ENCODE measurements around the gene ABTB1.
"Not testable (repeated sequence)": the region's sequence is repeated elsewhere in the genome, so short reads cannot be mapped to it uniquely, and the experiment has no call there.

The ABTB1 gene

DNA sequence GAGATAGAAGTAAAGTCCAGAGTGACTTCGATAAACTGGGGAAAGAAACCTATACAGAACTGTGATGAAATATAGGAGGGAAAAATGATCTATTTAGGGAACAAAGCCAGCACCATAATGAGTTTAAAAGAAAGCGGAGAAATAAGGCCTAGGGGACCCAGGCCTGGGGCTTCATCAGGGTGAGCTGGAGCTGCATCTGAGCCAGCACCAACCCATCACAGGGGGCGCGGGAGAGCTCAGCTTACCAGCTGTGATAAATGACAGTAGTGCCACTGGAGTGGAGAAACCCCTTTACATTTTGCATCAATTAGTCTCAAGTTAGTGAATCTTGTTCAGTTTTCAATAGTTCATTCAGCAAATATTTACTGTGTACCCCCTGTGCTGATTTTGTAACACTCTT, 22.5 kb upstream of the ABTB1 start:
- no peak for DNase-seq

DNA sequence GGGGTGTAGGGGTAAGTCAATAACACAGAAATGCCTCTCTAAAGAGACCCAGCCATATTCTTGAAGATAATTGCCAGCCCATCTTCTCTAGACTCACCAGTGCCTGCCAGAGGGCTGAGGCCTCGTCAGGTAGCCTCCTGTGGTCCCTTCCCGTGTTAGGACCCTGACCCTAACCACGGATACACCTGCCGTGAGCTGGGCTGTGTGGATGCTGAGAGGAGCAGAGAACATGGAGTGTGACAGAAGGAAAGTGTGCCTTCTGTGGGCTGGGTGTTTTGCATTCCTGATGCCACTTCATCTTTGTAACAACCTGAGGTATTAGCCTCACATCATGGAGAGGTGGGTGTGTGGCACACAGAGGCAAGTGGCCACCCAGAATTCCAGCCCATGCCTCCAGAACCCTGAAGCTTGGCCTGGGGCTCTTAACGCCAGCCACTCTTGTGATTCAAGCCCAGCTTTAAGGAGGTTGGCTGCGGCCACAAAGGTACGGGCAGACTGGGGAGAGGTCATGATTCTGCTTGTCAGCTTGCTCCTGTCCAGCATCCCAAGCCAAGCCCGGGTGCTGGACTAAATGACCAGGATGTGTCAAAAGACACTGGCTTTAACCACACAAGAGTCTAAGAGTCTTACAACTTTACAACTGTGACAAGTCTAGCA, 21.1 kb upstream of the ABTB1 start:
- DNase-seq: no peak

DNA sequence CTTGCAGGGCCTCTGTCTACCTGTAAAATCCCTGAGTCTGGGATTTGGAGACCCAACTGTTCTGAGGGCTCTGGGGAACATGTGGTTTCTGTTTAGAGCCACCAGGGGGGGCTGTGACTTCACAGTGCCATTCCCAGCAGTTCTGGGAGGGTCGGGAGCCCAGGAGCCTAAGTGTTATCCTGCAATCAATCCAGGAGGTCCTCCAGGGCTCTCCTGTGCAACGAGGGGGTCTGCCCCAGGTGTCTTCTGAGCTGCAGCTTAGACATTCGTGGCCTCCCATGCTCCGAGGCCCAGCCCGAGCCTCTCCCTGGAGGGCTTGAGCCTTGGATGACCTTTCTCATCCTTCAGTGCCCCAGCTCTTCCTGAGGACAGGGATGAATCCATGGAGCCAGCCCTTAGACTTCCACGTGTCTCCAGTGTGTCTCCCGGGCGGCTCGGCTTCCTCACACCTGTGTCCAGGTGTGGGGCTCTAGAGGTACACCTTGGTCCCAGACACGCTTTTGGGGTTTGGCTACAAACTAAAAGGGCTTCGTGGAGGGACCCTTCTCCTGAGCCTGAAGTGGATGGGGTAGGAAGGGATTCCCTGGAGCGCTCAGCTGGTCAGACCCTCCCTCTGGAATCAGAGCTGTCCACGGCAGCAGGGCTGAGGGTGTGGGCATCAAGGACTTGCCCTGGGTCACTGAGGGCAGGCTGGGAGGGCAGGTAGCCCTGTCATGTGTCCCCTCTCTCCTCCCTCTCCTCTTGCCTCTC, 20.3 kb upstream of the ABTB1 start:
- DNase-seq: peak; percentile 37

DNA sequence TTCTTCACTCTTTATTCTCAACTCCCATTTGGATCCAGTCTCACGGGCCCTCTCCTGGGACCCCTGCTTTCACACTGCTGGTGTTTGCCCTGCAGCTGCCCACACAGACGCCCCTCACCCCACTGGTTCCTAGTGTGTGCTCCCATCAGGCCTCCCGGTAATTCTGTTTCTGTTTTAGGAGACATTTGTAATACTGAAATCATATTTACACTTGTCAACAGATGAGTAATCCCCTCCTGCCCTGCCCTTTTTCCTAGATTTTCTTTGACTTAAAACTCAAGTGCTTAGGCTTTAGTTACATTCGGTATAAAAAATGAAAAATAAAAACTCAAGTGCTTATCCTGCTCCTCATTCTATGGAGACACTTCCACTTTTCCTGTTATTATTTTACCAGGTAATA, 18.4 kb upstream of the ABTB1 start:
- DNase-seq: no peak

DNA sequence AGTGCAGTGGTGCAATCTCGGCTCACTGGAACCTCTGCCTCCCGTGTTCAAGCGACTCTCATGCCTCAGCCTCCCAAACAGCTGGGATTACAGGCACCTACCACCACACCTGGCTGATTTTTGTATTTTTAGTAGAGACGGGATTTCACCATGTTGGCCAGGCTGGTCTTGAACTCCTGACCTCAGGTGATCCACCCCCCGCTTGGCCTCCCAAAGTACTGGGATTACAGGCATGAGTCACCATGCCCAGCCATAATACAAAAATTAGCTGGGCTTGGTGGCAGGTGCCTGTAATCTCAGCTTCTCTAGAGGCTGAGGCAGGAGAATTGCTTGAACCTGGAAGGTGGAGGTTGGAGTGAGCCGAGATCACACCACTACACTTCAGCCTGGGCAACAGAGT, 17.8 kb upstream of the ABTB1 start:
- not testable (repeated sequence) for DNase-seq

DNA sequence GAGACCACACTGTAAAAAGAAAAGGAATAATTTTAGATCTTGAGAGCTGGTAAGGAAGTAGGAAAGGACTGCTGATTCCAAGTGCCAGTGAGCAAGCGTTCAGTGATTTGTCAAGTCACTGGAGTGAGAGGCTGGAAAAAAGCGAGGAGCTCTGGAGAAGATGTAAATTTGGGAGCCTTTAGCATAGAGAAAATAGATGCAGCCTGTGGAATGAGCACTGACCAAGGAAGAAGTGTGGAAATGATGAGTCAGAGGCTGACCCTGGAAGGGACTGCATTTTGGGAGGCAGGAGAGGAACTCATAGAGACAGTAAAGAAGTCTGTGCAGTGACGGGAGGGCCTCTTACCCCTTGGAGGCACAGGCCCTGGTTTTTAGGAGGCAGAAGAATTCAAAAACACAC, 17.1 kb upstream of the ABTB1 start:
- DNase-seq: no peak

DNA sequence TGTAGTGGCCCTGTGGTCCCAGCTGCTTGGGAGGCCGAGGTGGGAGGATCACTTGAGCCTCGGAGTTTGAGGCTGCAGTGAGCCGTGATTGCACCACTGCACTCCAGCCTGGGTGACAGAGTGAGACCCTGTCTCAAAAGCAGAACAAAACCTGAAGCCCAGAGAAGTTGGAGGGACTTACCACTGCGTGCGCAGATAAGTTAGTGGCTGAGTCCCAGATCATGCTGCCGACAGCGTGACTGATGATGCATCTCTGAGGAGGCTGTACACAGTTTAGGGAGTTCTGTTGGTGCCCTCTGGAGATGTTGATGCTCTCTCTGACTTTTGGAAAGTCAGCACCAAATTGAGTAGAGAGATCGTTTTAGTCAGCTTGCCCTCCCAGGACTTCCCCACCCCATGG, 15.8 kb upstream of the ABTB1 start:
- no peak for DNase-seq

DNA sequence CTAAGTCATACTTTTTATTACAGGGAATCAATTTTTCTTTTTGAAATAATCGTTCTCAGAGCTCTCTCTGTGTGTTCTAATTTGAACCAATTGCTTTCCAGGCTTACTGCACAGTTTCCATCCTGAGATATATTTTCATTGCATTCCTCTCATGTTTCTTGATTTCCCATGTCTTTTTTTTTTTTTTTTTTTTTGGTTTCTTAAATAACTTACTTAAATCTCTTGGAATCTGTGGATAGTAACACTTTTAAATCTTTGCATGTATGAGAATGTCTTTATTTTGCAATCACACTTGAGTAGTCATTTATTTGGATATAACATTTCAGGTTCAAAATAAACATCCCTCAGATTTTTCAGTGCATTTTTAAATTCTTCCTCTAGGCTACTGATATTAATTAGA, 14.5 kb upstream of the ABTB1 start:
- no peak for DNase-seq

DNA sequence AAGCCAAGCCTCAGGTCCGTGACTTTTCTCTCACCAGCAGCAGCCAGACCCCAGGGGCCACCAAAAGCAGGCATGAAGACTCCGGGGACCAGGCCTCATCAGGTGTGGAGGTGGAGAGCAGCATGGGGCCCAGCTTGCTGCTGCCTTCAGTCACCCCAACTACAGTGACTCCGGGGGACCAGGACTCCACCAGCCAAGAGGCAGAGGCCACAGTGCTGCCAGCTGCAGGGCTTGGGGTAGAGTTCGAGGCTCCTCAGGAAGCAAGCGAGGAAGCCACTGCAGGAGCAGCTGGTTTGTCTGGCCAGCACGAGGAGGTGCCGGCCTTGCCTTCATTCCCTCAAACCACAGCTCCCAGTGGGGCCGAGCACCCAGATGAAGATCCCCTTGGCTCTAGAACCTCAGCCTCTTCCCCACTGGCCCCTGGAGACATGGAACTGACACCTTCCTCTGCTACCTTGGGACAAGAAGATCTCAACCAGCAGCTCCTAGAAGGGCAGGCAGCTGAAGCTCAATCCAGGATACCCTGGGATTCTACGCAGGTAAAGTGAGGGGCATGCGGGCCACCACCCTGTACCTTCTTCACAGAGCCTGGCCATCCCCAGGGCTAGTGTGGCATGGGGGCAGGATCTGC, 12.0 kb upstream of the ABTB1 start:
- no peak for DNase-seq

DNA sequence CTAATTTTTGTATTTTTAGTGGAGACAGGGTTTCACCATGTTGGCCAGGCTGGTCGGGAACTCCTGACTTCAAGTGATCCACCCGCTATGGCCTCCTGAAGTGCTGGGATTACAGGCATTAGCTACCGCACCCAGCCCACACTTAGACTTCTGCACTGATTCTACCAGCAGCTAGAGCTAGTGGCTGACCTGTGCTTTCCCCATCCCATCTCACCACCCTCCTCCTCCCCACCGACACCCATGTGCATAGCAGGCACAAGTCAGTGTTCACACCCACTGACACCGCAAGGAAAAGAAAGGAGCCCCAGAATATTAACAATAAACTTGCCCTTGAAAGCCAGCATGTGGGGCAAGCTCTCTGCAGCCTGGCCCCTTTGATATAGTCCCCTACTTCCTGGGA, 11.2 kb upstream of the ABTB1 start:
- no peak for DNase-seq

DNA sequence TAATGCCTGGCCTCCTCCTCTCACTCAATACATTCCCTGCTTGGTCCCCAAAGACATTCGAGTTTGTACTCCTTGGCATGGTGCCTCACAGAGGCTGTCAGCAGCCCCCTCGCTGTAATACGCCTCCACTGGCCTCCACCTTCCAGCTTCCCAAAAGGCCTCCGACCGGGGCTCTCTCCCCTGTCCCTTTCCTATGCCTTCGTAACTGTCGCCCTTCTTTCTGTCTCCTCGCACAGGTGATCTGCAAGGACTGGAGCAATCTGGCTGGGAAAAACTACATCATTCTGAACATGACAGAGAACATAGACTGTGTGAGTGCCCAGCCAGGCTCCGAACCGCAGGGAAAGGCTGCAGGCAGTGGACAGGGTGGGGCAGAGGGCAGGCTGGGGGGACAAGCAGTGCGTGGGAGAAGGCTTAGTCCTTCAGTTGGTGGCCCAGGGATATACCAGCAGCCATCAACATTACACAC, 10.7 kb upstream of the ABTB1 start:
- no peak for DNase-seq

DNA sequence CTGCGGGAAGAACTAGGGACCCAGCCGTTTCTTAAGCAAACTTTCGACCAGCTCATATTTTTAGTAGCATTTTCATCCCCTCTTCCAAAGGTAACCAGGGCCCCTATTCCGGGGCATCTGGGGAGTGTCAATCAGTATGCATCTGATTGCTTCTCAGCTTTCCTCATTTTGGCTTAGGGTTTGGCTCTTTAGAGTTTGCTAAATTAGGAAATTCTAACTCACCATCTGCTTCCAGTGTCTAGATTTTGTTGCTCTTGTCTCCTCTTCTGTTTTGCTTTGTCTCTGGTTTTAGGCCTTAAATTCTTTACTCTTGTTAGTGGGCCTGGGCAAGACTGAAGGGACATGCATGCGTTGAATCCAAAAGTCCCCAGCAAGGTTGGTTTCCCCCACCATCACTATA, 9.6 kb upstream of the ABTB1 start:
- no peak for DNase-seq

DNA sequence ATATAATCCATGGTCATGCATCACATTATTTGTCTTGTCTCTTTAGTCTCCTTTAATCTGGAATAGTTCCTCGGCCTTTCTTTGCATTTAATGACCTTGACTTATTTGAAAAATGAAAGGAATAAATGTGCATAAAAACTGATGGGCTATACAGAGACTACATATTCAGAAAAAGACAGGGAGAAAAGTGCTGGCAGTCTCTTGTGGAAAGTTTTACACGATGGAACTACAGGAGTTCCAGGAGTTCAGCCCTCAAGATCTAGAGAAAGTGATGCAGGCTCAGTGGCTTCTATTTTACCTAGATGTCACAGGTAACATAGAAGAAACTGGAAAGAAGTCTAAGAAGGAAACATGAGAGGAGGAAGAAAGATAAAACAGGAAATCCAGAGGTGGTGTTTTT, 7.6 kb upstream of the ABTB1 start:
- DNase-seq: no peak

DNA sequence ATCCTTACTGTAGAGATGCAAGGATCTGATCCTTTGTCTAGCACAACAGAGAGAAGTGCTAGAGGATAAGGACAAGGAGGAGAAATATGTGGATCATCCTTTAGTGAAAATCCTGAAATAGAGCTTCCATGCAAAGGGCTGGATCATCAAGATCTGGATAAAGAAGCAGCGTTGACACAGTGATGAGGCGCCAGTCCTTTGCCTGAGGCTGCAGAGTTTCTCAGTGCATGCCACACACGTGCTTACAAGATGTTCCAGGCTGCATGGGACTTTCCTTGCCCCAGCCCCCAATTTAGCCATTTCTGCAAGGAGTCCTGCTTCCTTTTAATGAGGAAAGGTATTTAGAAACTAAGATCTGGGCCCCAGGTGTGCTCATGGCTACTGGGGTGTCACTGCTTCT, 7.2 kb upstream of the ABTB1 start:
- no peak for DNase-seq

DNA sequence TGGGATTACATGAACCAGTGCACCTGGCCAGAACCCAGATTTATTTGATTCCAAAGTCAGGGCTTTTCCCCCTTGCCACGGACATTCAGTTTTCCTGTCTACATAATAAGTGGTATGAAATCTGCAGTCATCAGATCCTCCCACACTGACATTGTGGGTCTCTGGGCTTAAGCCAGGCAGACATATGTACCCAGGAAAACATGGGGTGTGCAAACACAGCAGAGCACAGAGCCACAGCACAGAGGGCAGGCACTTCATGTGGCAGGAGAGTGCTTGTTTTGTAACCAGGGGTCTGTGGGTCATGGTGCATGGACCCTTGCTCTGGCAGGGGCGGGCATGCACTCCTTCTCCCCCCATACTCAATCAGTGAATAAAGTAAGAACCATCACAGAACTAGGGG, 6.1 kb upstream of the ABTB1 start:
- no peak for DNase-seq

DNA sequence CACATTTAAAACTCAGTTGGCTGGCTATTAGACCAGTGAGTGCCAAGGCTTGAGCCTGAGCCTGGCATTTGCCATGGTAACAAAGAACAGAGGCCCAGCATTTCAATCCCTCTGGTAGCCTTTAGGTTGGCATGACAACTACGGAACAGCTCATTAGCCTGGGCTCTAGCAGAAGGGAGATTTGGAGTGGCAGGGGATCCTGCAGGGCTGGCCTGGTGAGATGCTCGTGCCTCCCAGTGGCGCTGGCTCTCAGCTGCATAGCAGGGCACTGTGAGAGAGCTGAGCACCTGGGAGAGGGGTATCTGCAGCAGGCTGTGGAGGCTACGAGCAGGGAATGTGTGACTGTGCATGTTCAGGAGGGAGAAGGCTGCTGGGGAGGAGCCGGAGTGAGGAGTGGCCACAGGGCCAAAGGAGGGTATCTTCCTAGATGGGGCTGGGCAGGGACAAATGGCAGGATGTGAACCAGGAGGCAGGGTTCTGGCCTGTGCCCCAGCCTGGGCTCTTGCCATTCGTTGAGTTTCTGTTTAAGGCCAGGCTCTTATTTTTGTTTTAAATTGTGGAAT, 5.6 kb upstream of the ABTB1 start:
- peak; percentile 51 for DNase-seq

DNA sequence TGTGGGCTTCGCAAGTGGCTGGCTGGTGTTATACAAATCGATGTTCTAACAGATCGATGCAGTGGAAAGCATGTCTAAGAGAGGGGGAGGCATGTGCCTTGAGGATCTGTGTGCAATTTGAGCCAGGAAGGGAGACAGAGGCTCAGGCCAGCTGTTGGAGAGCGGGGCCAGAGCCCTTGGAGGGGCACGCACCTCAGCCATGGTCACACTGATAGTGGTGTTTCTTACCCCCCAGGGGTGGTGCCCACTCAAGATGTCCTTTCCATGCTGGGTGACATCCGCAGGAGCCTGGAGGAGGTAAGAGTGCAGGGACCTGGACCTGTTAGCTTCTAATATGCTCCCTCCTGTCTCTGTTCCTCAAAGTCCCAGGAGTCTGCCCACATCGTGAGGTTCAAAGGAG, 3.8 kb upstream of the ABTB1 start:
- DNase-seq: no peak

DNA sequence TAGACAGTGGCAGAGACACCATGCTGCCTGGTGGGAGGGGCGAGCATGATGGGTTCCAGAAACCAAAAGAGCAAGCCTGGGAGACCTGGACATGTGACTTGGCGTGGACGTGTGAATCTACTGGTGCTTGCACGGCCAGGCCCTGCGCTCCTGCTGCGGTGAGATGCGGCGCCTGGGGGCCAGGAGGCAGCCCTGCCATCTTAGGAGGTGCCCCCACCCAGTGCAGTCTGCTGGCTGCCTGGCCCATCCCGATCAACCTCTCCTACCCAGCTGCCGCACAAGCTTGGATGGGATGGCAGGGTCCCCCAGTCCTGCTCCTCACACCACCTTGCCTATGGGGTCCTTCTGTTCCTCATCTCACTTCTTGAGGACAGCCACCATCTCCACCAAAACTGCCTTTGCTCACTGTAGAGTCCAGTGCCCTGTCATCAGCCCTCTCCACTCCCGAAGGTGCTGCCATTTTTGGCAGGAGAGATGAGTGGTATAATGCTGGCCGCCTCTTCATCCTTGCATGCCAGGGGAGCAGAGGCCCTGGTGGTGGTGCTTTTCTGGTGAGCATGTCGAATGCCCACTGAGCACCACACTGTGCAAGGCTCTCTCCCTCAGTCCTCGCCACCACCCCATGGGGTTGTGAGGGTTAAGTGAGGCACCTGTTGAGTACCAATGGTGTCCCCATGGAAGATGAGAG, 3.1 kb upstream of the ABTB1 start:
- DNase-seq: no peak

DNA sequence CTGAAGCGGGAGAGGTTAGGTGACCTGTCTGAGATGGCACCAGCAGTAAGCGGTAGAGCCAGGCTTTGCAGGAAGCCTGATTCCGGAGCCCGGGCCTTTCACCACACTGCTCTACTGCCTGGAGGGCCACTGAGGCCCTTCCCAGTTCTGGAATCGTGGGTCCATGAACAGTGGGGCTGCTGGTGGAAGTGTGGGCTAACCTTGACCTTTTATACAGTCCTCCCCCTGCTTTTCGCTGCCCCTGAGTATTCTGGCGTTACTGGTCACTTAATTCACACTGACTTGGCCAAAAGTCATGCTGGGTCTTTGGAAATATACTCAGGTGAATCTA, 2.6 kb upstream of the ABTB1 start:
- no peak for DNase-seq

DNA sequence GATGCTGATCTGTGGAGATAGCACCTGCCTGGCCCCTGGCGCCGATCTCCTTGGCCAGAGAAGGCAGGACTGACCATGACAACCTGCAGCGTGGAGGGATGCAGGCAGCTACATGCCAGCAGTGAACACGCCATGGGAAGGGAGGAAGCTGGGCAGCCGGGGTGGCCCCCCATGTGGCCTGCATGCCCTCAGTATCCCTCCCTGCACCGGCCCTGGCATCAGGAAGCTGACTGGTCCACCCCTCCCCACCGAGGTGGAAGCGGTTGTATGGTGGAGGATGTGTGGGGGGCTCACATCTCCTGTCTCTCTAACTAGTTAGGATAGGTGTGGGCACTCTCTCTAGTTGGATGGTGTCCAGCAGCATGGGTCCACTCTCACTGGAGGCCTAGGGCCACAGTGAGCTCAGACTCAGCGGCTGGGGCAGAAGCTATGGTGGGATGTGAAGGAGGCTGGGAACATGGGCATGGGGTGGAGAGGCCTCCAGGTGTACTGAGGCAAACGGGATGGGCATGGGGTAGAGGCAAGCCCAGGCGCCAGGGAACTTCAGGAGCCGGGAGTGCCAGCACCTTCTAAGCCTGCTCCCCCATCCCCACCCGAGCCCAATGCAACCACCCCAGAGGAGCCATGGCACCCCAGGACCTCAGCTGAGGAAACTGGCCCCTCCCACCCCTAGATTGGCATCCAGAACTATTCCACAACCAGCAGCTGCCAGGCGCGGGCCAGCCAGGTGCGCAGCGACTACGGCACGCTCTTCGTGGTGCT, 1.8 kb upstream of the ABTB1 start:
- no peak for DNase-seq

DNA sequence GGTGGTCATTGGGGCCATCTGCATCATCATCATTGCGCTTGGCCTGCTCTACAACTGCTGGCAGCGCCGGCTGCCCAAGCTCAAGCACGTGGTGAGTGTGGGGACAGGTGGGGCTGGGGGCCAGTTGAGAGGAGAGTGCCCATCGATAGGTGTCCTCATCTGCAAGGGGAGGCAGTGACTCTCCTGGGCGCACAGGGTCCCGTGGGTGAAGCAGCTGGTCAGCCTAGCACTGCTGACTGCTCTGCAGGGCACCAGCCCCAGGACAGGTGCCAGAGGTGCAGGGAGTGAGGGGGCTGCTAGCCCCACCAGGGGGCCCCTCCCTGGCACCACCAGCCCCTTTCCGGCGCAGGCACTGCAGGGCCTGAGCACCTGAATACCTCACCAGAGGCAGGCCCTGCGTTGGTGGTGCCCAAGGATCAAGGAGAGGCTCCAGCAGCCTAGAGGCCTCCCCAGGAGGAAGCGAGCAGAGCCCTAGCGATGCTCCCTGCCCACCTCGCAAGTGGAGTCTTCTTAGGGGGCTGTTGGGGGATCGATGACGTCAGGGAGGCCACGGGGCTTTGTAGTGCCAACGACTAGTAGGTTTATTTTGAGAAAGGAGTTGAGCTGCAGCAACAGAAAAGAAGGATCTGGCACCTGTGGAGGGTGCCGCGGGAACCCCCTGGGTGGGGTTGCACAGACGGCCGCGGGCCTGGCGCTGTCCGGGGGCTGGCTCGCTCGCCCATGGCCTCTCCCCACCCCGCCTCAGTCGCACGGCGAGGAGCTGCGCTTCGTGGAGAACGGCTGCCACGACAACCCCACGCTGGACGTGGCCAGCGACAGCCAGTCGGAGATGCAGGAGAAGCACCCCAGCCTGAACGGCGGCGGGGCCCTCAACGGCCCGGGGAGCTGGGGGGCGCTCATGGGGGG, 976 bp upstream of the ABTB1 start:
- no peak for DNase-seq

Measured in NCI-H1092 treated with DMSO at 0.1 percent for 48 hours (cell line).